Body of pancreas (tissue), 4 donors: ENCODE measurements around the gene SLC35A4. TPM values are rescaled to one million over a fixed set of nuclear protein-coding genes. Genes with fewer than 3 reads are reported as not detected.

Experiments used
- ATAC-seq: fragments of 150-250 bp; one replicate; pipeline ENCODE4 v1.9.1; 2016
- DNase-seq, 4 donors: peaks; one replicate each; pipeline ENCODE4 v3.0.0-alpha.2; 2019
- H3K27ac ChIP-seq, 4 donors: fragments of 200-600 bp; sonication (generic); 1 replicate in 3 of 4; 2 replicates in 1 of 4; pipeline versions ENCODE4 v1.5.1 to v1.6.1; 2016 to 2019; ENCODE audit warnings: mild to moderate bottlenecking in 1 of 4, mixed read lengths in 1 of 4, moderate library complexity in 1 of 4
- H3K27me3 ChIP-seq, 2 donors: fragments of 200-600 bp; sonication (generic); one replicate each; pipeline ENCODE4 v1.6.0; 2016; ENCODE audit warnings: mild to moderate bottlenecking in 1 of 2
- H3K36me3 ChIP-seq, 2 donors: fragments of 200-600 bp; sonication (generic); replicated peaks in 1 of 2; 2 replicates each; pipeline ENCODE4 v1.5.1; 2016; ENCODE audit warnings: low read depth in 2 of 2; ENCODE audit not compliant: insufficient read depth in 1 of 2
- H3K4me1 ChIP-seq: fragments of 200-600 bp; sonication (generic); one replicate; pipeline ENCODE4 v1.6.0; 2016
- H3K4me3 ChIP-seq, 2 donors: fragments of 200-600 bp; sonication (generic); 1 replicate in 1 of 2; 2 replicates in 1 of 2; pipeline ENCODE4 v1.5.1; 2016 to 2019
- H3K9me3 ChIP-seq, 3 donors: fragments of 200-600 bp; sonication (generic); 1 replicate in 2 of 3; 2 replicates in 1 of 3; pipeline ENCODE4 v1.5.1; 2016
- POLR2A ChIP-seq, 3 donors: fragments of 450-650 bp; IDR thresholded peaks; one replicate each; pipeline ENCODE4 v1.6.1; 2016; ENCODE audit warnings: antibody characterized with exemption in 3 of 3, mild to moderate bottlenecking in 2 of 3
- WGBS, 2 donors: methylation state at CpG; one replicate each; pipeline ENCODE4 v1.1.5; 2017; 5-methylcytosine and 5-hydroxymethylcytosine counted together
- intact Hi-C: fragments of 100-400 bp; cut with DNase I; formaldehyde crosslinking; loops from one replicate; pipeline ENCODE4 v1.15.1; 2023
- total RNA-seq, 2 donors: library from RNA; depleted of rRNA; stranded (reverse); fragments of >200 nt; gene quantifications; one replicate each; pipeline ENCODE4 v1.1.0, GENCODE V29; 2016
- TF ChIP-seq, protein P1 (sequence below), 7 experiments: fragments of 450-650 bp in 4 of 7; fragments of 200-600 bp in 3 of 7; sonication (generic) in 3 of 7; IDR thresholded peaks; one replicate each; pipeline ENCODE4 v1.5.1; 2016 to 2019; ENCODE audit warnings: antibody characterized with exemption in 7 of 7

SLC35A4 gene
- total RNA-seq, 2 donors from 2014 or later: 18.5 to 39.4 TPM

DNA sequence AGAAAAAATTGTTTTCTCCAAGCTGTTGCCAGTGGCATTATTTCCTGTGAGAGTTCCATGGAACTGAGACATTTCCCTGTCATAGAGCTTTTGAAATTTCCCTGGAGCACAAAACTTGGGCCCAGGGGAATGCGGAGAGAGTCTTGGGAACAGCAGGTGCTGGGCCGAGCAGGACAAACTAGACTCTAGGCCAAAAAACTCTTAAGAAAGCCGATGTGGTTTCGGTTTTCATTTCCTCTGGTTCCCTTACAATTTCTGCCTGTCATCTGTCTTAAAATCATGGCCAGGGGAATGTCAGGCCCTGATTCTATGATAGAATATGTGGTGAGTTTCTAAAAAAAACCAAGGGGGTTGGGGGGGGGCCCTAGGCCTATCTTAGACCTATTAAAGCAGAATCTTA lies 4.6 kb downstream of the SLC35A4 start:
- no peak for DNase-seq
- Histone ChIP-seq H3K9me3 (no peaks in the 10 kb centered on the region), H3K4me3 (no peak overlapping the region), H3K27me3 (no peaks in the 10 kb centered on the region), H3K4me1 (peaks cover 16% of the 10 kb centered on the region), H3K36me3 (no peaks in the 10 kb centered on the region), H3K27ac (no peak overlapping the region)
- ATAC-seq: no peak
- intact Hi-C loops: loop anchor here (10.0 kb wide), 1 partner anchor 76 kb away; the partner anchor contains the start of genes IK and NDUFA2
- 77 to 85% methylated on average over 4 of the region's 4 CpGs for WGBS, 2 donors
- TF ChIP-seq POLR2A (IDR thresholded peaks at IDR 0.05): no peak
- TF ChIP-seq, protein P1, sequence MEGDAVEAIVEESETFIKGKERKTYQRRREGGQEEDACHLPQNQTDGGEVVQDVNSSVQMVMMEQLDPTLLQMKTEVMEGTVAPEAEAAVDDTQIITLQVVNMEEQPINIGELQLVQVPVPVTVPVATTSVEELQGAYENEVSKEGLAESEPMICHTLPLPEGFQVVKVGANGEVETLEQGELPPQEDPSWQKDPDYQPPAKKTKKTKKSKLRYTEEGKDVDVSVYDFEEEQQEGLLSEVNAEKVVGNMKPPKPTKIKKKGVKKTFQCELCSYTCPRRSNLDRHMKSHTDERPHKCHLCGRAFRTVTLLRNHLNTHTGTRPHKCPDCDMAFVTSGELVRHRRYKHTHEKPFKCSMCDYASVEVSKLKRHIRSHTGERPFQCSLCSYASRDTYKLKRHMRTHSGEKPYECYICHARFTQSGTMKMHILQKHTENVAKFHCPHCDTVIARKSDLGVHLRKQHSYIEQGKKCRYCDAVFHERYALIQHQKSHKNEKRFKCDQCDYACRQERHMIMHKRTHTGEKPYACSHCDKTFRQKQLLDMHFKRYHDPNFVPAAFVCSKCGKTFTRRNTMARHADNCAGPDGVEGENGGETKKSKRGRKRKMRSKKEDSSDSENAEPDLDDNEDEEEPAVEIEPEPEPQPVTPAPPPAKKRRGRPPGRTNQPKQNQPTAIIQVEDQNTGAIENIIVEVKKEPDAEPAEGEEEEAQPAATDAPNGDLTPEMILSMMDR (IDR thresholded peaks at IDR 0.05): no peak

DNA sequence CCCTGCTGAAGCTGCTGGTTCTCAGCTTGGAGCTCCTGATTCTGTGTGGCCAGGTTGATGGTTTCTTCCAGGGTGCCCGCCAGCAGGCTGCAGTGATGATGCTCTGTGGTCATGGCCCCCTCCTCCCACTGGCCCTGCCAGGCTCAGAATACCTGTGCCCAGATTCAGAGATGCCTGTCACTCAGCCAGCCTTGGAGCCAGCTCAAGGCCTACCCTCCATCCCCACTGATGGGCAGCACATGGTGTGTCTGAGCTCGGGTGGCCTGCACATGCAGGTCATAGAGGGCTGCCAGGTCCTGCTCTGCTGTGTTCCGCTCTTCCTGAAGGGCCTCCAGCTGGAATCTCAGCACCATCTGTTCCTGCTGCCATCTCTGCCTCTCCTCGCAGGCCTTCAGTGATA lies 5.4 kb downstream of the SLC35A4 start:
- no peak overlapping the region for H3K4me3 ChIP-seq
- TF ChIP-seq, protein P1 (IDR thresholded peaks at IDR 0.05): no peak
- no peak for TF ChIP-seq POLR2A (IDR thresholded peaks at IDR 0.05)
- H3K27ac ChIP-seq: no peak overlapping the region
- no peaks in the 10 kb centered on the region for H3K27me3 ChIP-seq
- WGBS, 2 donors: 83 to 94% methylated on average over 3 to 4 of the region's 4 CpGs
- peaks cover 15% of the 10 kb centered on the region for H3K4me1 ChIP-seq
- ATAC-seq (no peak), DNase-seq (no peak)
- H3K36me3 ChIP-seq: no peaks in the 10 kb centered on the region
- no peaks in the 10 kb centered on the region for H3K9me3 ChIP-seq
- intact Hi-C loops: no loop called here

DNA sequence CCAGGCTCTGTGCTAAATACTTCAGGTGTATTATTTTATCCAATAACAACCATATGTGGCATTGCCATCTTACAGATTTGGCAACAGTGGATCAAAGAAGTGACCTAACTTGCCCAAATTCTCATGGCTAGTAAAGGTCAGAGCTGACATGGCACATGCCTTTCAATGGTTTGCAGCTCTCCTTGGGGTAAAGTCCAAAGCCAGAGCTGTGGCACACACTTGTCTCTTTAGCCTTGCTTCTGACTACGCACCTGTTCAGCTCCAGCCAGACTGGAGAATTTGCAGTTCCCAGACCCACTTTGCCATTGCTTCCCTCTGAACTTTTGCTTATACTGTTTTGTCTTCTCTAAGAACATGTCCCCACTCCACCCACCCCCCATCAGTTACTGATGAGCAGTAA lies 5.9 kb downstream of the SLC35A4 start:
- no peak overlapping the region for H3K4me3 ChIP-seq
- WGBS, 2 donors: 100% methylated on average over 1 of the region's 1 CpG
- H3K4me1 ChIP-seq: peaks cover 10% of the 10 kb centered on the region
- H3K27me3 ChIP-seq: no peaks in the 10 kb centered on the region
- no peak overlapping the region for H3K27ac ChIP-seq
- intact Hi-C loops: no loop called here
- no peak for TF ChIP-seq POLR2A (IDR thresholded peaks at IDR 0.05)
- TF ChIP-seq, protein P1 (IDR thresholded peaks at IDR 0.05): no peak
- no peak for ATAC-seq
- no peak for DNase-seq
- no peaks in the 10 kb centered on the region for H3K9me3 ChIP-seq
- H3K36me3 ChIP-seq: no peaks in the 10 kb centered on the region

DNA sequence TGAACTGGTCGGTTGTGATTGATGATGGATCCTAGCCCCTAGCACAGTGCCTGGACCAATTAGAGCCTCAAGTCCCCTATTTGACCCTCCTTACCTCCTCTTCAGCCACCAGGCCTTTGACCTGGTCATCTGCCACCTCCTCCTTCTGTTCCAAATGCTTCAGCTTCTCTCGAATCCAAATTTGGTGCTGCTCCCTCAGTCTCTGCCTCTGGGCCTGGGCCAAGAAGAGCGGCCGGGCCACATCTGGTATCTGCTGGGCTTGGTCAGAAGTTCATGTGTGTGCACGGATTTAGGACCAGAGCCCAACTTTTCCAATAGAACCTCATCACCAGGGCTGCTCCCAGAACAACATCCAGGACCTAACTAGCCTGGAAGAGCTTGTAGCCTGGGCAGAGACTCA lies 6.5 kb downstream of the SLC35A4 start:
- no peak overlapping the region for H3K27ac ChIP-seq

DNA sequence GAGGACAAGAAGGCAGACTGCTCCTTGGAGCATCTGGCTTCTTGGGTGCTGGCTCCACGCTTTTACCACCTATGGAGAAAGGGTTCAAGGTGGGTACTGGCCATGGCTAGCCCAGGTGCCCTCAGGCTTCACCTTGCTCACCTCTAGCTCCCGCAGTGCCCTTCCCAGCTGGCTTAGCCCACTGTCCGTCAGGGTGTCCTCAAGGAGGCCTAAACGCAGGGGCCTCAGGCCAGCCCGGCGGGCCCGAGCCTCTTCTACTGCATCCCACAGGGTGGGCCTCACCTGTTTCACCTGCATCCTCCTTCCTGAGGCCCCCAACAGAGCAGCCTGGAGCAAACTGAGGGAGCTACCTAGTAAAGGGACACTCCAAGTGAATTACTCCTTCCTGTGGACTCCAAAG lies 9.1 kb downstream of the SLC35A4 start:
- 86% methylated on average over 7 of the region's 7 CpGs; no CpG with 5 or more reads in 1 of the 2 donors for WGBS, 2 donors
- intact Hi-C loops: no loop called here
- Histone ChIP-seq H3K27ac (peak overlapping the region in 2 of 4 donors; percentile 45 to 53), H3K9me3 (no peaks in the 10 kb centered on the region), H3K4me3 (no peak overlapping the region), H3K27me3 (no peaks in the 10 kb centered on the region), H3K4me1 (no peaks in the 10 kb centered on the region), H3K36me3 (no peaks in the 10 kb centered on the region)
- no peak for ATAC-seq
- no peak for DNase-seq
- TF ChIP-seq, protein P1 (IDR thresholded peaks at IDR 0.05): no peak
- TF ChIP-seq POLR2A (IDR thresholded peaks at IDR 0.05): no peak

More for the DNA sequence above, 6.5 kb downstream of the SLC35A4 start:
- intact Hi-C loops: no loop called here
- 77 to 83% methylated on average over 4 to 5 of the region's 5 CpGs for WGBS, 2 donors
- no peak for DNase-seq
- no peak overlapping the region for H3K4me3 ChIP-seq
- H3K4me1 ChIP-seq: peaks cover 4% of the 10 kb centered on the region
- H3K36me3 ChIP-seq: no peaks in the 10 kb centered on the region
- H3K9me3 ChIP-seq: no peaks in the 10 kb centered on the region
- H3K27me3 ChIP-seq: no peaks in the 10 kb centered on the region
- TF ChIP-seq, protein P1 (IDR thresholded peaks at IDR 0.05): no peak
- TF ChIP-seq POLR2A (IDR thresholded peaks at IDR 0.05): no peak
- ATAC-seq: no peak
